Body of pancreas (tissue), 4 donors: Measurements from ENCODE around the gene ATP5IF1. TPM values are rescaled to one million over a fixed set of nuclear protein-coding genes. Genes with fewer than 3 reads are reported as not detected.

Source experiments
- ATAC-seq: fragments of 150-250 bp; one replicate; pipeline ENCODE4 v1.9.1; 2016
- DNase-seq, 4 donors: peaks; one replicate each; pipeline ENCODE4 v3.0.0-alpha.2; 2019
- H3K27ac ChIP-seq, 4 donors: fragments of 200-600 bp; sonication (generic); 1 replicate in 3 of 4; 2 replicates in 1 of 4; pipeline versions ENCODE4 v1.5.1 to v1.6.1; 2016 to 2019; ENCODE audit warnings: mild to moderate bottlenecking in 1 of 4, mixed read lengths in 1 of 4, moderate library complexity in 1 of 4
- H3K27me3 ChIP-seq, 2 donors: fragments of 200-600 bp; sonication (generic); one replicate each; pipeline ENCODE4 v1.6.0; 2016; ENCODE audit warnings: mild to moderate bottlenecking in 1 of 2
- H3K36me3 ChIP-seq, 2 donors: fragments of 200-600 bp; sonication (generic); replicated peaks in 1 of 2; 2 replicates each; pipeline ENCODE4 v1.5.1; 2016; ENCODE audit warnings: low read depth in 2 of 2; ENCODE audit not compliant: insufficient read depth in 1 of 2
- H3K4me1 ChIP-seq: fragments of 200-600 bp; sonication (generic); one replicate; pipeline ENCODE4 v1.6.0; 2016
- H3K4me3 ChIP-seq, 2 donors: fragments of 200-600 bp; sonication (generic); 1 replicate in 1 of 2; 2 replicates in 1 of 2; pipeline ENCODE4 v1.5.1; 2016 to 2019
- H3K9me3 ChIP-seq, 3 donors: fragments of 200-600 bp; sonication (generic); 1 replicate in 2 of 3; 2 replicates in 1 of 3; pipeline ENCODE4 v1.5.1; 2016
- CTCF ChIP-seq, 7 experiments: fragments of 450-650 bp in 4 of 7; fragments of 200-600 bp in 3 of 7; sonication (generic) in 3 of 7; IDR thresholded peaks; one replicate each; pipeline ENCODE4 v1.5.1; 2016 to 2019; ENCODE audit warnings: antibody characterized with exemption in 7 of 7
- POLR2A ChIP-seq, 3 donors: fragments of 450-650 bp; IDR thresholded peaks; one replicate each; pipeline ENCODE4 v1.6.1; 2016; ENCODE audit warnings: antibody characterized with exemption in 3 of 3, mild to moderate bottlenecking in 2 of 3
- WGBS, 2 donors: methylation state at CpG; one replicate each; pipeline ENCODE4 v1.1.5; 2017; 5-methylcytosine and 5-hydroxymethylcytosine counted together
- intact Hi-C: fragments of 100-400 bp; cut with DNase I; formaldehyde crosslinking; loops from one replicate; pipeline ENCODE4 v1.15.1; 2023
- total RNA-seq, 2 donors: library from RNA; depleted of rRNA; stranded (reverse); fragments of >200 nt; gene quantifications; one replicate each; pipeline ENCODE4 v1.1.0, GENCODE V29; 2016

The ATP5IF1 gene
- total RNA-seq, 2 donors from 2014 or later: 62.0 to 93.4 TPM

DNA sequence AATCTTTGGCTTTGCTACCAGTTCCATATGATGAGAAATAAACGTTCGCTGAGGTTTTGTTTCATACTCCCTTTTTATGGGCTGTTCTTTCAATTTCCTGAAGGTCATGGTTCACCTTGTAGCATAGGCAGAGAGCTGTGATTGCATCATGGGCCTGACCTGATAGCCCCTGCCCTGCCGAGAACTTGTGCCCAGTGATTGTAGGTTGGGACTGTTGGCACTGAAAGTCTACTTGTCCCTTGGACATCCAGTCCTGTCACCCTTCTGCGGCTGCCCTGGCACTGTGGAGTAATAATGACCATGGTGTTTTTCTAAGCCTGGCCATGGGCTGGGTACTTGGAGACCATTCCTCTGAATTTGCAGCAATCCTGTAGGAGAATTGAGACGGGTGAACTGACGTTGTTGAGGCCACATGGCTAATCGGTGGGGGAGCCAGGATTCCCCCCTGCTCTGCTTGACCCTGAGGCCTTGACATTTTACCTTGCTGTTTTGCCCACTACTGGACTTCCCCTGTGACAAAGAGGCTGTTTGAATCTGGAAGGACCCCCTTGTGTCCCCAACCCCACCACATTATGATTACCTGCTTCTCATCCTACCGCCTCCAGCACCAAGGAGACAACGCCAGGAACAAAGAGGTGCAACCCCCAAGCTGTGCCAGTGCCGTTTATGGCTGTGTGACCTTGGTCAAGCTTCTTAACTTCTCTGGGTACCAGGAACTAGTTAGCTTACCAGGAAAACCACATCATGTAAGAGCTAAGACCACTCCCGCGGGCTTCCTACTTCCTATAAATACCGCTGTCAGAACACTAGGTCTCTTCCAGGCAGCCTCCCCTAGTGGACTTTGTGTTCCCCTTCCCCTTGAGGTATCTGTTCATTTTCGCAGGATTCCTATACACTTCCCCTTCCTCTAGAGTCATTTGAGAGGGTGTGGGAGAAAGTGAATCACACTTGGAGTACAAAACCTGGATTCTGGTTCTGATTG, 46.8 kb downstream of the ATP5IF1 start:
- ATAC-seq: no peak

DNA sequence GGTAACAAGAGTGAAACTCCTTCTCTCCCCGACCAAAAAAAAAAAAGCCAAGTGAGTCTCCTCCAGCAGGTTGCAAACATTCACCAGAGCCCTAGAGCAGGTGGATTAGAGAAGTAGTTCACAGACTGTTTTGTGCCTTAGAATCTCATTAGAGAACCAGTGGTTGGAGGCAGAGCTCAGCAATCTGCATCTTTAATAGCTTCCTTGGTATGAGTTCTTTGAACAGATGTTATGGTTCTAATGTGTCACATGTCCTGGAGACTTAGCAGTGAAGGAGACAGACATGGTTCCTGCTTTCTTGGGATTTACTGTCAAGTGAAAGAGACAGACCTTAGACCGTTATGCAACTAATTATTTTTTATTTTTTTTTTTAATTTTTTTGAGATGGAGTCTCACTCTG, 50.2 kb downstream of the ATP5IF1 start:
- Histone ChIP-seq H3K27me3 (no peaks in the 10 kb centered on the region), H3K36me3 (peaks cover 1 to 3% of the 10 kb centered on the region in 2 donors), H3K4me1 (no peaks in the 10 kb centered on the region), H3K27ac (no peak overlapping the region), H3K4me3 (no peak overlapping the region), H3K9me3 (no peaks in the 10 kb centered on the region)
- intact Hi-C loops: no loop called here
- no peak for TF ChIP-seq POLR2A (IDR thresholded peaks at IDR 0.05)
- TF ChIP-seq CTCF (IDR thresholded peaks at IDR 0.05): no peak
- DNase-seq: no peak
- 62 to 64% methylated on average over 2 of the region's 2 CpGs for WGBS, 2 donors
- ATAC-seq: no peak

More for the DNA sequence above, 46.8 kb downstream of the ATP5IF1 start:
- peak in 1 of 4 donors; percentile 43 for DNase-seq
- Histone ChIP-seq H3K9me3 (no peaks in the 10 kb centered on the region), H3K27me3 (no peaks in the 10 kb centered on the region), H3K4me1 (no peaks in the 10 kb centered on the region), H3K27ac (peak overlapping the region in 1 of 4 donors; percentile 7), H3K4me3 (no peak overlapping the region), H3K36me3 (peaks cover 7 to 18% of the 10 kb centered on the region in 2 donors)
- WGBS, 2 donors: 75% methylated on average over 11 to 14 of the region's 14 CpGs
- intact Hi-C loops: no loop called here
- TF ChIP-seq CTCF (IDR thresholded peaks at IDR 0.05) (no peak), POLR2A (IDR thresholded peaks at IDR 0.05) (no peak)

Other genes starting within 250 kb of the ATP5IF1 start
- gene EYA3, start 147.5 kb upstream of the ATP5IF1 start, total RNA-seq: 10 to 100 TPM in 1 of 2 donors, 1 to 10 TPM in 1; 7.8 to 15.5 TPM
- 1 to 10 TPM; 2.3 to 3.6 TPM for gene PTAFR, start 59.4 kb upstream of the ATP5IF1 start, total RNA-seq
- gene DNAJC8, start 3.1 kb upstream of the ATP5IF1 start, total RNA-seq: 10 to 100 TPM; 18.7 to 53.1 TPM
- gene SESN2, start 23.4 kb downstream of the ATP5IF1 start, total RNA-seq: 10 to 100 TPM in 1 of 2 donors, 1 to 10 TPM in 1; 8.2 to 12.5 TPM
- 10 to 100 TPM in 1 of 2 donors, 1 to 10 TPM in 1; 7.3 to 10.5 TPM for gene MED18, start 92.9 kb downstream of the ATP5IF1 start, total RNA-seq
- gene PHACTR4, start 133.6 kb downstream of the ATP5IF1 start, total RNA-seq: 10 to 100 TPM; 14.5 to 32.6 TPM